AG04450 (cell line): ENCODE results near the gene C12orf43. TPM values are rescaled to one million over a fixed set of nuclear protein-coding genes. Genes with fewer than 3 reads are reported as not detected.

Experiments used
- CTCF ChIA-PET: fragments of 300-600, 350-600 bp; formaldehyde crosslinking; extraction: SDS; loops from one replicate; lab custom pipeline; 2022; ENCODE audit warnings: antibody characterized with exemption, inconsistent platforms; lab: Charles Lee
- POLR2A ChIA-PET: fragments of 350-600 bp; formaldehyde crosslinking; extraction: SDS; loops from one replicate; lab custom pipeline; 2021; ENCODE audit warnings: antibody characterized with exemption, inconsistent platforms; lab: Yijun Ruan, JAX
- DNase-seq: peaks from one replicate; pipeline ENCODE4 v3.0.0-alpha.2; 2011; ENCODE audit warnings: low read depth, low spot score
- H3K27ac ChIP-seq: one replicate; pipeline ENCODE4 v1.5.1; 2012; ENCODE audit warnings: low read depth, low read length, control low read depth
- H3K27me3 ChIP-seq: one replicate; pipeline ENCODE4 v1.6.0; 2012; ENCODE audit warnings: low read length; ENCODE audit not compliant: control insufficient read depth, insufficient read depth
- H3K4me3 ChIP-seq: 2 replicates; pipeline ENCODE4 v1.5.1; 2011; ENCODE audit warnings: mild to moderate bottlenecking, low read depth, low read length, control low read depth
- H3K9me3 ChIP-seq: 2 replicates; pipeline ENCODE4 v1.5.1; 2012; ENCODE audit warnings: low read length; ENCODE audit not compliant: control insufficient read depth, insufficient read depth
- CTCF ChIP-seq: IDR thresholded peaks from 2 replicates; pipeline ENCODE4 v1.5.1; 2011; ENCODE audit warnings: low read depth, low read length, control low read depth, inconsistent platforms
- polyA plus RNA-seq: library from polyadenylated mRNA; depleted of rRNA; stranded (reverse); fragments of >200 nt; gene quantifications from 2 replicates; pipeline ENCODE4 v1.2.3, GENCODE V29; 2011

The C12orf43 gene
- polyA plus RNA-seq, 1 experiment, result 13.6 TPM

DNA sequence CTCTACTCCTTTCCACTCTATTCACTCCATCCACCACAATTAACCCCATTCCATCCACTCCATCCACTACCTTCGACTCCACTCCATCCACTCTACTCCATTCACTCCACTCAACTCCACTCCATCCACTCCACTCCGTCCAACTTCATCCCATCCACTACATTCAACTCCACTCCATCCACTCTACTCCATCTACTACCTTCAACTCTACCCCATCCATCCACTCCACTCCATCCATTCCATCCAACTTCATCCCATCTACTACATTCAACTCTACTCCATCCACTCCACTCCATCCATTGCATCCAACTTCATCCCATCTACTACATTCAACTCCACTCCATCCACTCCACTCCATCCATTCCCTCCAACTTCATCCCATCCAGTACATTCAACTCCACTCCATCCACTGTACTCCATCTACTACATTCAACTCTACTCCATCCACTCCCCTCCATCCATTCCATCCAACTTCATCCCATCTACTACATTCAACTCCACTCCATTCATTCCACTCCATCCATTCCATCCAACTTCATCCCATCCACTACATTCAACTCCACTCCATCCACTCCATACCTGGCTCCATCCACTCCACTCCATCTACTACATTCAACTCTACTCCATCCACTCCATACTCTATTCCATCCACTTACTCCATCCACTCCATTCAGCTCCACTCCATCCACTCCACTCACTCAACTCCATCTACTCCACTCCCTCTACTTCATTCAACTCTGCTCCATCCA, 21.5 kb downstream of the C12orf43 start:
- CTCF ChIA-PET, result no interaction called here
- no peak for DNase-seq
- Histone ChIP-seq H3K9me3 (no peaks in the 10 kb centered on the region; the same call in 1 of the 2 replicates), H3K4me3 (no peak overlapping the region), H3K27me3 (peaks cover 11% of the 10 kb centered on the region), H3K27ac (no peak overlapping the region)
- POLR2A ChIA-PET, result no interaction called here
- TF ChIP-seq CTCF, result no peak

GRCh38 chr12:120994059-120994458, 22.2 kb downstream of the C12orf43 start:
- DNase-seq, result no peak
- no peaks in the 10 kb centered on the region; the same call in 1 of the 2 replicates for H3K9me3 ChIP-seq
- H3K27me3 ChIP-seq, result peaks cover 12% of the 10 kb centered on the region
- ChIA-PET POLR2A (no interaction called here), CTCF (no interaction called here)
- no peak overlapping the region for H3K4me3 ChIP-seq
- H3K27ac ChIP-seq, result no peak overlapping the region
- TF ChIP-seq CTCF, result no peak

GRCh38 chr12:120993496-120993895, 22.8 kb downstream of the C12orf43 start:
- Histone ChIP-seq H3K4me3 (no peak overlapping the region), H3K27me3 (peaks cover 12% of the 10 kb centered on the region), H3K9me3 (no peaks in the 10 kb centered on the region), H3K27ac (no peak overlapping the region)
- DNase-seq, result no peak
- POLR2A ChIA-PET, result no interaction called here
- CTCF ChIA-PET, result no interaction called here
- TF ChIP-seq CTCF, result no peak

- Histone ChIP-seq H3K27ac (no peak overlapping the region), H3K4me3 (no peak overlapping the region), H3K9me3 (no peaks in the 10 kb centered on the region), H3K27me3 (peaks cover 12% of the 10 kb centered on the region)
- no peak for DNase-seq
- ChIA-PET POLR2A (no interaction called here), CTCF (no interaction called here)
- TF ChIP-seq CTCF, result no peak
These were observed 23.3 kb downstream of the C12orf43 start for GRCh38 chr12:120992989-120993388.

DNA sequence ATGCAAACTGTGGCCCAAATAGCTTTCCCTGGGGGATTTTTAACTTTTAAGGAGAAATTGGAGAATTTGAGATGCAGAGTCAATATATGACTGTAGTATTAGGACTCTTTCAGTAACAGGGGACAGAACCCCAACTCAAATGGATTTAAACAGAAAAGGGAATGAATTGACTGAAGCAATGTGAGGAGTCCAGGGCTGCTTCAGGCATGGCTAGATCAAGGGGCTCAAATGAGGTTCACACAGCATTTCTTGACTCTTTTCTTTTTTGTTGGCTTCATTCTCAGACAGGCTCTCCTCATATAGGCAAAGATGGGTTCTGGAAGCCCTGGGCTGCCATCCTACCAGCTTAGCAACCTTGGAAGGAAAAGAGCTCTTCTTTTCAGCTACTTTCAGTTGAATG, 24.3 kb downstream of the C12orf43 start:
- Histone ChIP-seq H3K27ac (no peak overlapping the region), H3K4me3 (no peak overlapping the region), H3K9me3 (no peaks in the 10 kb centered on the region), H3K27me3 (peaks cover 12% of the 10 kb centered on the region)
- TF ChIP-seq CTCF, result no peak
- POLR2A ChIA-PET, result interaction anchor here (0.7 kb wide), 1 partner anchor 232 kb away, joined by 3 read pairs; no protein-coding TSS in a partner anchor
- DNase-seq, result no peak
- CTCF ChIA-PET, result interaction anchor here (1.4 kb wide), 1 partner anchor 13 kb away, joined by 4 read pairs; no protein-coding TSS in a partner anchor
